Lower leg skin (tissue), 3 donors: ENCODE measurements around the gene CHCHD1.

Experiments used
- POLR2A ChIP-seq, 2 donors: fragments of 450-650 bp; IDR thresholded peaks; one replicate each; pipeline ENCODE4 v1.6.1; 2016 to 2017; ENCODE audit warnings: antibody characterized with exemption in 2 of 2, mild to moderate bottlenecking in 1 of 2, moderate library complexity in 1 of 2
- TF ChIP-seq, protein P1 (sequence below), 3 donors: fragments of 450-650 bp; IDR thresholded peaks; one replicate each; pipeline ENCODE4 v1.5.1; 2016; ENCODE audit warnings: antibody characterized with exemption in 3 of 3, mild to moderate bottlenecking in 3 of 3, moderate library complexity in 2 of 3

DNA sequence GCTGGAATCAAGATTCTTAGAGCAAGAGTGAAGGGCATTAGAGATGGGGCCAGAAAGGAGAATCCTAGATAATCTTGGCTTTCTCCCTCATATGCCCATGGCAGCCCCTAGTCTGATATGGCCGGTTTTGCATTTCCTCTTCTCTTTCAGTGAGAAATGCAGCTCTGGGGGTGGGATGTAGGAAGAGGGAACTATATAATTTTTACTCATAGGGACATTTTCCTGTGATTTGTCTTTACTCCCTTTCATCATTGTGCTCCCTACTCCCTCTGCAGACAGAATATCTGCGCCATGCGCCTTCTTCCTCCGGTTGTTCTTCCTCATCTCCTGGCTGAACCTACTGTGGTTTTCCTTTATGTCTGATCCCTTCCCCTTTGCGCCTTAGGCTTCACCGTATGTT lies 16.8 kb upstream of the CHCHD1 start:
- TF ChIP-seq, protein P1, sequence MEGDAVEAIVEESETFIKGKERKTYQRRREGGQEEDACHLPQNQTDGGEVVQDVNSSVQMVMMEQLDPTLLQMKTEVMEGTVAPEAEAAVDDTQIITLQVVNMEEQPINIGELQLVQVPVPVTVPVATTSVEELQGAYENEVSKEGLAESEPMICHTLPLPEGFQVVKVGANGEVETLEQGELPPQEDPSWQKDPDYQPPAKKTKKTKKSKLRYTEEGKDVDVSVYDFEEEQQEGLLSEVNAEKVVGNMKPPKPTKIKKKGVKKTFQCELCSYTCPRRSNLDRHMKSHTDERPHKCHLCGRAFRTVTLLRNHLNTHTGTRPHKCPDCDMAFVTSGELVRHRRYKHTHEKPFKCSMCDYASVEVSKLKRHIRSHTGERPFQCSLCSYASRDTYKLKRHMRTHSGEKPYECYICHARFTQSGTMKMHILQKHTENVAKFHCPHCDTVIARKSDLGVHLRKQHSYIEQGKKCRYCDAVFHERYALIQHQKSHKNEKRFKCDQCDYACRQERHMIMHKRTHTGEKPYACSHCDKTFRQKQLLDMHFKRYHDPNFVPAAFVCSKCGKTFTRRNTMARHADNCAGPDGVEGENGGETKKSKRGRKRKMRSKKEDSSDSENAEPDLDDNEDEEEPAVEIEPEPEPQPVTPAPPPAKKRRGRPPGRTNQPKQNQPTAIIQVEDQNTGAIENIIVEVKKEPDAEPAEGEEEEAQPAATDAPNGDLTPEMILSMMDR (IDR thresholded peaks at IDR 0.05) = no peak
- TF ChIP-seq POLR2A (IDR thresholded peaks at IDR 0.05) = no peak
